Endothelial cell (in vitro differentiated cells): ENCODE results near the gene LRG1. TPM values are rescaled to one million over a fixed set of nuclear protein-coding genes. Genes with fewer than 3 reads are reported as not detected.
"Not testable (repeated sequence)": the region's sequence is repeated elsewhere in the genome, so short reads cannot be mapped to it uniquely, and the experiment has no call there.

Experiments used
- DNase-seq: peaks from one replicate; pipeline ENCODE4 v3.0.0; 2021; ENCODE audit warnings: low spot score
- H3K27ac Mint-ChIP-seq: one replicate; pipeline ENCODE4 v1.8.0; 2021; ENCODE audit warnings: mixed read lengths, inconsistent platforms; ENCODE audit not compliant: unreplicated experiment
- H3K27me3 Mint-ChIP-seq: one replicate; pipeline ENCODE4 v1.8.0; 2021; ENCODE audit warnings: mild to moderate bottlenecking, moderate library complexity, mixed read lengths, inconsistent platforms; ENCODE audit not compliant: unreplicated experiment
- H3K36me3 Mint-ChIP-seq: one replicate; pipeline ENCODE4 v1.8.0; 2021; ENCODE audit warnings: mild to moderate bottlenecking, low read depth, mixed read lengths, inconsistent platforms; ENCODE audit not compliant: unreplicated experiment
- H3K4me1 Mint-ChIP-seq: one replicate; pipeline ENCODE4 v1.8.0; 2021; ENCODE audit warnings: mild to moderate bottlenecking, mixed read lengths, inconsistent platforms; ENCODE audit not compliant: unreplicated experiment
- H3K4me3 Mint-ChIP-seq: one replicate; pipeline ENCODE4 v1.8.0; 2021; ENCODE audit warnings: mild to moderate bottlenecking, mixed read lengths, inconsistent platforms; ENCODE audit not compliant: unreplicated experiment
- H3K9me3 Mint-ChIP-seq: one replicate; pipeline ENCODE4 v1.8.0; 2021; ENCODE audit warnings: mixed read lengths, inconsistent platforms; ENCODE audit not compliant: unreplicated experiment
- CTCF ChIP-seq: fragments of 200-600 bp; sonication (generic); IDR thresholded peaks from one replicate; pipeline ENCODE4 v1.5.0; 2021; ENCODE audit warnings: antibody characterized with exemption; ENCODE audit not compliant: unreplicated experiment
- total RNA-seq: library from RNA; stranded (reverse); fragmentation: NEBNext Ultra II Directional; extraction: Animal tissue kit (Norgen Biotek cat#: 25700); gene quantifications from one replicate; pipeline ENCODE4 v1.2.1, GENCODE V29; 2021; ENCODE audit not compliant: unreplicated experiment

The LRG1 gene
- total RNA-seq, 1 donor from 2014 or later, result 2.2 TPM

- DNase-seq, result no peak
- no peak for TF ChIP-seq CTCF
- no peak overlapping the region for H3K4me3 Mint-ChIP-seq
- no peaks in the 10 kb centered on the region for H3K9me3 Mint-ChIP-seq
- peaks cover 6% of the 10 kb centered on the region for H3K27me3 Mint-ChIP-seq
- H3K36me3 Mint-ChIP-seq, result peaks cover 3% of the 10 kb centered on the region
- peaks cover 6% of the 10 kb centered on the region for H3K4me1 Mint-ChIP-seq
- H3K27ac Mint-ChIP-seq, result no peak overlapping the region
Measured at GRCh38 chr19:4542896-4543841, 3.3 kb upstream of the LRG1 start.

DNA sequence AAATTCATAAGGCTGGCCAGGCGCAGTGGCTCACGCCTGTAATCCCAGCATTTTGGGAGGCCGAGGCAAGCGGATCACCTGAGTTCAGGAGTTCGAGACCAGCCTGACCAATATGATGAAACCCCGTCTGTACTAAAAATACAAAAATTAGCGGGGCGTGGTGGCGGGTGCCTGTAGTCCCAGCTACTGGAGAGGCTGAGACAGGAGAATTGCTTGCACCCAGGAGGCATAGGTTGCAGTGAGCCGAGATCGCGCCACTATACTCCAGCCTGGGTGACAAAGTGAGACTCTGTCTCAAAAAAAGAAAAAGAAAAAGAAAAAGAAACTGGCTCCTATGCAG is 1.9 kb upstream of the LRG1 start:
- not testable (repeated sequence) for DNase-seq, H3K4me3 Mint-ChIP-seq, H3K9me3 Mint-ChIP-seq, H3K27me3 Mint-ChIP-seq, H3K4me1 Mint-ChIP-seq, H3K27ac Mint-ChIP-seq, H3K36me3 Mint-ChIP-seq

DNA sequence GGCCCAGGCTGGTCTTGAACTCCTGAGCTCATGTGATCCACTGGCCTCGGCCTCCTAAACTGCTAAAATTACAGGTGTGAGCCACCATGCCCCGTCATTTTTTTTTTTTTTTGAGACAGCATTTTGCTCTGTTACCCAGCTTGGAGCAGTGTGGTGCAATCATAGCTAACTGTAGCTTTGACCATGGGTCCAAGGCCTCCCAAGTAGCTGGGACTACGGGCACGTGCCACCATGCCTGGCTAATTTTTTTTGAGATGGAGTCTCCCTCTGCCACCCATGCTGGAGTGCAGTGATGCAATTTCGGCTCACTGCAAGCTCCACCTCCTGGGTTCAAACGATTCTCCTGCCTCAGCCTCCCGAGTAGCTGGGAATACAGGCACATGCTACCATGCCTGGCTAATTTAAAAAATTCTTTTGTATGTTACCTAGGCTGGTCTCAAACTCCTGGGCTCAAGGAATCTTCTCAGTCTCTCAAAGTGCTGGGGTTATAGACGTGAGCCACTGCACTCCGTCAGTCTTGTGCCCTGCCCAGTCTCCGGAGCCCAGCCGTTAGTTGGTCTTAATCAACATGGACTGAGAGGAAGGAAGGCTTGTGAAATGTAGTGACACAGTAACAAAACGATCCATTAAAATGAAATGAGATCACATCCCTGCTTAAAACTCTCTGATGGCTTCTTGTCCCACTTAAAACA is 1.4 kb upstream of the LRG1 start:
- peaks cover 3% of the 10 kb centered on the region for H3K36me3 Mint-ChIP-seq
- H3K4me1 Mint-ChIP-seq, result peaks cover 6% of the 10 kb centered on the region
- H3K4me3 Mint-ChIP-seq, result no peak overlapping the region
- no peak for DNase-seq
- no peak for TF ChIP-seq CTCF
- no peaks in the 10 kb centered on the region for H3K9me3 Mint-ChIP-seq
- peaks cover 6% of the 10 kb centered on the region for H3K27me3 Mint-ChIP-seq
- no peak overlapping the region for H3K27ac Mint-ChIP-seq

GRCh38 chr19:4539169-4539692 is 605 bp downstream of the LRG1 start:
- Mint-ChIP-seq H3K27ac (no peak overlapping the region), H3K4me3 (no peak overlapping the region), H3K36me3 (peaks cover 3% of the 10 kb centered on the region), H3K27me3 (peaks cover 6% of the 10 kb centered on the region), H3K4me1 (peaks cover 6% of the 10 kb centered on the region), H3K9me3 (no peaks in the 10 kb centered on the region)
- DNase-seq, result no peak
- TF ChIP-seq CTCF, result no peak

DNA sequence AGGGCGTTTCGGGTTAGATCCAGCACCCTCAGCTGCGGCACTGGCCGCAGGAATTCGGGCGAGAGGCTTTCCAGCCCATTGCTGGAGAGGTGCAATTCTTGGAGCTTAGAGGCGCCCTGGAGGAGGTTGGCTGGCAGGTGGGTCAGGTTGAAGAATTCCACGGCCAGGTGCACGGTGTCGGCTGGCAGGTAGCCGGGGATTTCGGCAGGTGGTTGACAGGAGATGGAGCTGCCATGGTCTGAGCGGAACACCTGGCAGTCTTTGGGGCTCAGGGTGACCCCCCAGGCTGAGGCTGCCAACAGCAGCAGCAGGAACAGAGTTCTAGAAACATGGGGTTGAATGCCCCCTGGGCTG is 1.3 kb downstream of the LRG1 start:
- no peak for DNase-seq
- peaks cover 6% of the 10 kb centered on the region for H3K4me1 Mint-ChIP-seq
- H3K9me3 Mint-ChIP-seq, result no peaks in the 10 kb centered on the region

More for the DNA sequence above, 1.3 kb downstream of the LRG1 start:
- H3K27ac Mint-ChIP-seq, result no peak overlapping the region
- H3K27me3 Mint-ChIP-seq, result peaks cover 6% of the 10 kb centered on the region
- H3K36me3 Mint-ChIP-seq, result peaks cover 3% of the 10 kb centered on the region
- no peak for TF ChIP-seq CTCF
- H3K4me3 Mint-ChIP-seq, result no peak overlapping the region
